Transverse colon (tissue), 4 donors: Measurements from ENCODE around the gene TOR1B. TPM values are rescaled to one million over a fixed set of nuclear protein-coding genes. Genes with fewer than 3 reads are reported as not detected.

Experiments
- DNase-seq: peaks from one replicate; pipeline ENCODE4 v3.0.0-alpha.2; 2019
- H3K27ac ChIP-seq, 4 donors: fragments of 200-600 bp; sonication (generic); 2 replicates each; pipeline ENCODE4 v1.5.1; 2016 to 2018; ENCODE audit warnings: inconsistent platforms in 4 of 4
- H3K27me3 ChIP-seq: fragments of 200-600 bp; sonication (generic); 2 replicates; pipeline ENCODE4 v1.5.1; 2017; ENCODE audit warnings: inconsistent platforms
- H3K36me3 ChIP-seq, 4 donors: fragments of 200-600 bp; sonication (generic); 2 replicates each; pipeline ENCODE4 v1.5.1; 2017 to 2019; ENCODE audit warnings: inconsistent platforms in 4 of 4
- H3K4me1 ChIP-seq, 4 donors: fragments of 200-600 bp; sonication (generic); 2 replicates each; pipeline ENCODE4 v1.5.1; 2017 to 2020; ENCODE audit warnings: inconsistent platforms in 4 of 4
- H3K4me3 ChIP-seq, 4 donors: fragments of 200-600 bp; sonication (generic); 1 replicate in 1 of 4; 2 replicates in 3 of 4; pipeline versions ENCODE4 v1.5.1 to v1.6.1; 2017 to 2019; ENCODE audit warnings: inconsistent platforms in 4 of 4
- H3K9me3 ChIP-seq, 2 donors: fragments of 200-600 bp; sonication (generic); 2 replicates each; pipeline ENCODE4 v1.5.1; 2017 to 2019; ENCODE audit warnings: inconsistent platforms in 2 of 2
- EP300 ChIP-seq: sonication (generic); formaldehyde crosslinking; IDR thresholded peaks from one replicate; pipeline ENCODE4 v1.6.1; 2017; ENCODE audit warnings: antibody characterized with exemption, low read depth
- POLR2A ChIP-seq: fragments of 450-650 bp; IDR thresholded peaks from one replicate; pipeline ENCODE4 v1.6.1; 2016; ENCODE audit warnings: antibody characterized with exemption, mild to moderate bottlenecking, moderate library complexity
- POLR2AphosphoS5 ChIP-seq, 3 donors: sonication (generic); formaldehyde crosslinking; IDR thresholded peaks; one replicate each; pipeline ENCODE4 v1.6.1; 2016; ENCODE audit warnings: antibody characterized with exemption in 3 of 3
- WGBS, 2 donors: methylation state at CpG; one replicate each; pipeline ENCODE4 v1.1.5; 2018; ENCODE audit warnings: low coverage in 1 of 2; 5-methylcytosine and 5-hydroxymethylcytosine counted together
- in situ Hi-C, 4 donors: fragments of 200-750 bp; cut with MboI; loops; one replicate each; pipeline versions ENCODE4 v1.15.0 to v1.15.1; 2017; ENCODE audit warnings: low sequenced_read_pairs in 3 of 4, low pct_ligation_motif_present in 1 of 4, low pct_unique_long_range_greater_than_20kb in 1 of 4
- intact Hi-C: fragments of 100-400 bp; cut with DNase I; formaldehyde crosslinking; loops from one replicate; pipeline ENCODE4 v1.15.1; 2023; ENCODE audit warnings: low total_unique reads
- total RNA-seq, 4 donors: library from RNA; depleted of rRNA; stranded (reverse); fragments of >200 nt; gene quantifications; one replicate each; pipeline ENCODE4 v1.1.0, GENCODE V29; 2016
- TF ChIP-seq, protein P1 (sequence below), 5 experiments: fragments of 200-600 bp in 3 of 5; fragments of 450-650 bp in 2 of 5; sonication (generic) in 3 of 5; IDR thresholded peaks; 1 replicate in 2 of 5; 2 replicates in 3 of 5; pipeline ENCODE4 v1.5.1; 2016 to 2017; ENCODE audit warnings: antibody characterized with exemption in 5 of 5, inconsistent platforms in 3 of 5, mild to moderate bottlenecking in 2 of 5, moderate library complexity in 1 of 5

The TOR1B gene
- total RNA-seq, 4 donors from 2014 or later, result 49.0 to 105 (median 62.7) TPM

DNA sequence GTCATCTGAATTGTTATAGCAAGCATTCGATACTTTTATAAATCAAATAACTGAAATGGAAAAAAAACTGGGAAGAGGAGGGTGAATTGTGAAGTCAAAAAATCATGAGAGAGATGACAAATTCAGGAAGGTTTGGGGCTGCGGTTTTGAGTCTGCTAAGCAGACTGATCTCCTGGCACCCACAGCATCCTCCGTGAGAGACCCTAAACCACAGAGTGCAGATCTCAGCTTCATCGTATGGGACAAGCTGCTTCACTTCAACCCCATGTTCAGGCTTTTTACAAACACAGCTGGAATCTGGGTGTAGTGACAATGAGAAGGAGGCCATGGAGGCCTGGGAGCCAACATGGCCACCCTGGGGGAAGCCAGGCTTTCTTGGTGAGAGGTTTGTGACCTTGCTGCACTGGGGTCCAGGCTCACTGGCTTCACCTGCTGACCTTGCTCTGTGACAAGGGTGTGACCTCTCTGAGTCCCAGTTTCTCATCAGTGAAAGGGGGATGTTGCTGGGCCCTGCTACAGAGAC is 51.7 kb downstream of the TOR1B start:
- intact Hi-C loops, result no loop called here
- 83 to 96% methylated on average over 4 of the region's 4 CpGs for WGBS, 2 donors
- H3K36me3 ChIP-seq, result peaks cover 0 to 22% (median 0%) of the 10 kb centered on the region in 4 donors

GRCh38 chr9:129857207-129857606 is 54.2 kb downstream of the TOR1B start:
- 88 to 95% methylated on average over 5 to 7 of the region's 7 CpGs for WGBS, 2 donors
- TF ChIP-seq POLR2A (no peak), EP300 (no peak), POLR2AphosphoS5 (IDR thresholded peaks at IDR 0.05) (no peak)
- TF ChIP-seq, protein P1, sequence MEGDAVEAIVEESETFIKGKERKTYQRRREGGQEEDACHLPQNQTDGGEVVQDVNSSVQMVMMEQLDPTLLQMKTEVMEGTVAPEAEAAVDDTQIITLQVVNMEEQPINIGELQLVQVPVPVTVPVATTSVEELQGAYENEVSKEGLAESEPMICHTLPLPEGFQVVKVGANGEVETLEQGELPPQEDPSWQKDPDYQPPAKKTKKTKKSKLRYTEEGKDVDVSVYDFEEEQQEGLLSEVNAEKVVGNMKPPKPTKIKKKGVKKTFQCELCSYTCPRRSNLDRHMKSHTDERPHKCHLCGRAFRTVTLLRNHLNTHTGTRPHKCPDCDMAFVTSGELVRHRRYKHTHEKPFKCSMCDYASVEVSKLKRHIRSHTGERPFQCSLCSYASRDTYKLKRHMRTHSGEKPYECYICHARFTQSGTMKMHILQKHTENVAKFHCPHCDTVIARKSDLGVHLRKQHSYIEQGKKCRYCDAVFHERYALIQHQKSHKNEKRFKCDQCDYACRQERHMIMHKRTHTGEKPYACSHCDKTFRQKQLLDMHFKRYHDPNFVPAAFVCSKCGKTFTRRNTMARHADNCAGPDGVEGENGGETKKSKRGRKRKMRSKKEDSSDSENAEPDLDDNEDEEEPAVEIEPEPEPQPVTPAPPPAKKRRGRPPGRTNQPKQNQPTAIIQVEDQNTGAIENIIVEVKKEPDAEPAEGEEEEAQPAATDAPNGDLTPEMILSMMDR (IDR thresholded peaks at IDR 0.05), result no peak
- no peak for DNase-seq
- Histone ChIP-seq H3K27me3 (no peaks in the 10 kb centered on the region), H3K4me1 (no peaks in the 10 kb centered on the region), H3K27ac (no peak overlapping the region), H3K9me3 (no peaks in the 10 kb centered on the region), H3K36me3 (peaks cover 0 to 27% (median 4%) of the 10 kb centered on the region in 4 donors), H3K4me3 (no peak overlapping the region)
- intact Hi-C loops (no loop called here), in situ Hi-C loops (no loop called here)

More for the DNA sequence above, 51.7 kb downstream of the TOR1B start:
- no peak for TF ChIP-seq POLR2A
- TF ChIP-seq, protein P1 (IDR thresholded peaks at IDR 0.05), result no peak
- no peak for TF ChIP-seq EP300
- no peak for TF ChIP-seq POLR2AphosphoS5 (IDR thresholded peaks at IDR 0.05)
- no peaks in the 10 kb centered on the region for H3K4me1 ChIP-seq
- no peak overlapping the region for H3K27ac ChIP-seq
- in situ Hi-C loops, result no loop called here
- H3K4me3 ChIP-seq, result no peak overlapping the region
- no peaks in the 10 kb centered on the region for H3K9me3 ChIP-seq
- no peaks in the 10 kb centered on the region for H3K27me3 ChIP-seq
- no peak for DNase-seq

GRCh38 chr9:129858167-129858962 is 55.4 kb downstream of the TOR1B start:
- H3K4me1 ChIP-seq, result no peaks in the 10 kb centered on the region
- no peak overlapping the region for H3K4me3 ChIP-seq
- WGBS, 2 donors, result 87% methylated on average over 10 of the region's 11 CpGs; no CpG with 5 or more reads in 1 of the 2 donors
- no peaks in the 10 kb centered on the region for H3K27me3 ChIP-seq
- H3K27ac ChIP-seq, result no peak overlapping the region
- DNase-seq, result no peak
- intact Hi-C loops, result no loop called here
- H3K9me3 ChIP-seq, result no peaks in the 10 kb centered on the region
- TF ChIP-seq POLR2AphosphoS5 (IDR thresholded peaks at IDR 0.05), result no peak
- no peak for TF ChIP-seq POLR2A
- no peak for TF ChIP-seq EP300
- TF ChIP-seq, protein P1 (IDR thresholded peaks at IDR 0.05), result no peak
- peaks cover 0 to 21% (median 5%) of the 10 kb centered on the region in 4 donors for H3K36me3 ChIP-seq
- in situ Hi-C loops, result no loop called here

Other genes starting within 250 kb of the TOR1B start
- gene C9orf50, start 182.1 kb upstream of the TOR1B start, total RNA-seq, result not detected
- 10 to 100 TPM; 11.3 to 19.1 (median 14.3) TPM for gene NTMT1, start 177.0 kb upstream of the TOR1B start, total RNA-seq
- gene ASB6, start 161.0 kb upstream of the TOR1B start, total RNA-seq, result 10 to 100 TPM; 21.8 to 54.2 (median 29.6) TPM
- under 1 TPM in 1 of 4 donors, not detected in 3; 0.41 TPM for gene PRRX2, start 137.5 kb upstream of the TOR1B start, total RNA-seq
- gene PTGES, start 50.1 kb upstream of the TOR1B start, total RNA-seq, result 10 to 100 TPM in 1 of 4 donors, 1 to 10 TPM in 1, under 1 TPM in 2; 0.75 to 11.0 (median 2.2) TPM
- gene TOR1A, start 21.0 kb downstream of the TOR1B start, total RNA-seq, result 10 to 100 TPM in 3 of 4 donors, 1 to 10 TPM in 1; 6.2 to 47.0 (median 40.0) TPM
- gene C9orf78, start 32.1 kb downstream of the TOR1B start, total RNA-seq, result 100 to 1,000 TPM in 1 of 4 donors, 10 to 100 TPM in 3; 43.6 to 263 (median 47.7) TPM
- gene USP20, start 32.3 kb downstream of the TOR1B start, total RNA-seq, result 10 to 100 TPM; 18.3 to 40.0 (median 25.3) TPM
- gene FNBP1, start 240.0 kb downstream of the TOR1B start, total RNA-seq, result 100 to 1,000 TPM in 1 of 4 donors, 10 to 100 TPM in 3; 38.5 to 114 (median 62.9) TPM